ENCODE results near the gene VPS18. TPM values are rescaled to one million over a fixed set of nuclear protein-coding genes. Genes with fewer than 3 reads are reported as not detected.
A peak's percentile ranks its signal among the peaks of the same experiment; 100 is the strongest.

Gene VPS18
- total RNA-seq, 1 donor from 2014 or later = 28.9 TPM

DNA sequence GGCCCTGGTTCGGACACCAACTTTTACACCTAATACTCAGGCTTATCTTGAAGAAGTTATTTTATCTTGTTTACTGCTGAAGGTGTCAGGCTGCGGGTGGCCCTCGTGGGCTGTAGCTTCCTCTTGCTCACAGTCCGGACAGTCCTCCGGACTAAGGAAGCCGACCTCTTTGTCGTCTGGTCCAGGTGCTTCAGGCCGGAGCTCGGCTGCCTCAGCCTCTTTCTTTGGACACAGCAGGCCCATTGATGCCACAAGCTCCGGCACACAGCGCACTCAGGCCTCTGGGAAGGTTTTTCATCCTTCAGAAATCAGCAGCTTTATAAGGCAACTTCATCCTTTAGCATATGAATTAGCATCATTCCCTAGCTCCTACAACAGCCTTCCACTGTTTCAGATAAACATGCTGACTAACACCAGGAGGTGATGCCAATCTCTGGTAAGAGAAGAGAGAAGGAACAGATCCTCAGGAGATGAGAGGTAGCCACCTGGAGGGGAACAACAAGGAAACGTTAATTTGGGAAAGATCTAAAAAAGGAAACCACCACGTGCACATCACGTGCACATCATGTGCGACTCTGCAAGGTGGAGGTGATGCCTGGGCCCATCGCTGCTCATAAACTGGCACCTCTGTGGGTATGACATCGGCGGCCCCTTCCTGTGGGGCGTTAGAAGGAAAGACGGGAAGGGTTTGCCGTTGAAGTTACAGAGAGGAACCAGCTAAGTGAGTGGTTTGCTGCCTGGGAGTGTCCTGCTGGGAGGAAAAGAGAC, 54.6 kb downstream of the VPS18 start:
- Mint-ChIP-seq H3K9me3 (ENCODE audit: low read depth) (no peaks in the 10 kb centered on the region), H3K27me3 (peaks cover 71% of the 10 kb centered on the region), H3K36me3 (ENCODE audit: insufficient read depth) (no peaks in the 10 kb centered on the region), H3K4me1 (ENCODE audit: low read depth) (peaks cover 11% of the 10 kb centered on the region), H3K27ac (no peak overlapping the region), H3K4me3 (ENCODE audit: low read depth) (no peak overlapping the region)
- TF ChIP-seq, protein P1, sequence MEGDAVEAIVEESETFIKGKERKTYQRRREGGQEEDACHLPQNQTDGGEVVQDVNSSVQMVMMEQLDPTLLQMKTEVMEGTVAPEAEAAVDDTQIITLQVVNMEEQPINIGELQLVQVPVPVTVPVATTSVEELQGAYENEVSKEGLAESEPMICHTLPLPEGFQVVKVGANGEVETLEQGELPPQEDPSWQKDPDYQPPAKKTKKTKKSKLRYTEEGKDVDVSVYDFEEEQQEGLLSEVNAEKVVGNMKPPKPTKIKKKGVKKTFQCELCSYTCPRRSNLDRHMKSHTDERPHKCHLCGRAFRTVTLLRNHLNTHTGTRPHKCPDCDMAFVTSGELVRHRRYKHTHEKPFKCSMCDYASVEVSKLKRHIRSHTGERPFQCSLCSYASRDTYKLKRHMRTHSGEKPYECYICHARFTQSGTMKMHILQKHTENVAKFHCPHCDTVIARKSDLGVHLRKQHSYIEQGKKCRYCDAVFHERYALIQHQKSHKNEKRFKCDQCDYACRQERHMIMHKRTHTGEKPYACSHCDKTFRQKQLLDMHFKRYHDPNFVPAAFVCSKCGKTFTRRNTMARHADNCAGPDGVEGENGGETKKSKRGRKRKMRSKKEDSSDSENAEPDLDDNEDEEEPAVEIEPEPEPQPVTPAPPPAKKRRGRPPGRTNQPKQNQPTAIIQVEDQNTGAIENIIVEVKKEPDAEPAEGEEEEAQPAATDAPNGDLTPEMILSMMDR (IDR thresholded peaks at IDR 0.05; ENCODE audit: unreplicated experiment) = no peak
- no peak for DNase-seq (ENCODE audit: low spot score, unreplicated experiment)

DNA sequence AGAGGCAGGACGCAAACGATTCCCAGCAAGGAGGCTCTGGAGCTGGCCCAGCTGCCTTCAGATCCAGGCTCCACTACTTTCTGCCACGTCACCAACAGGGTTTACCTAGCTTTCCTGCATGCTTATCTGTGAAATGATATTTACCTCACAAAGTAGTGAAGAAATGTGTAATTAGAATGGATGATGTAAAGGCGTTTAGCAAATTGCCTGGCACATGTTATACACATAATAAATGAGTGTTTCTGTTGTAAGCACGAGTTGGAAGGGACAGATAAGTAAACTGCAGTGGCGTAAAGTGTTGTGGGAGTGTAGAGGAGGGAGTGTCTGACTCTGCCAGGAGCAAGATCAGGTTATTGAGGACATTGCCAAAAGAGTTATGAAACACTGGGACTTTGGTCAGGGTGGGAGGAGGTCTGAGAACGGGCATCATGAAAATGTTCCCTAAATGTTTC, 55.5 kb downstream of the VPS18 start:
- peaks cover 69% of the 10 kb centered on the region for H3K27me3 Mint-ChIP-seq
- H3K4me3 Mint-ChIP-seq (ENCODE audit: low read depth) = no peak overlapping the region
- no peaks in the 10 kb centered on the region for H3K9me3 Mint-ChIP-seq (ENCODE audit: low read depth)
- no peak overlapping the region for H3K27ac Mint-ChIP-seq
- H3K4me1 Mint-ChIP-seq (ENCODE audit: low read depth) = peaks cover 17% of the 10 kb centered on the region
- DNase-seq (ENCODE audit: low spot score, unreplicated experiment) = no peak
- H3K36me3 Mint-ChIP-seq (ENCODE audit: insufficient read depth) = no peaks in the 10 kb centered on the region
- TF ChIP-seq, protein P1 (IDR thresholded peaks at IDR 0.05; ENCODE audit: unreplicated experiment) = no peak

DNA sequence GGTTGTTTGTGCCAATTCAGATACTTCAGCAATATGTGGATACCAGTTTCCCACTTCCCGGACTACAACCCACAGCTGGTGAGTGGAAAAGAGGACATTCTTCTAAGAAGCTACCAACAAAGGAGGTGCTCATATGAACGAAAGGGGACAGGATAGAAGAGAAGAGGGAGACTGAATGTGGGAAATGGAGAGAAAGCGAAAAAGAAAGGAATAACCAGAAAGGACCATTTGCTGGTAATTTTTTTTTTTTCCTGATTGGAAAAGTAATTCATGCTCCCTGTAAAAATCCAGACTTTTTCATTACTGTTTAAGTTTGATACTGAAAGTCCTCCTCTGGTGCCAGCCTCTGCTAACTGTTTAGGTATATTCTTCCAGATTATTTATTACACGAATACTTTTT, 57.5 kb downstream of the VPS18 start:
- peaks cover 59% of the 10 kb centered on the region for H3K27me3 Mint-ChIP-seq
- DNase-seq (ENCODE audit: low spot score, unreplicated experiment) = no peak
- H3K36me3 Mint-ChIP-seq (ENCODE audit: insufficient read depth) = peaks cover 5% of the 10 kb centered on the region
- peak overlapping the region; percentile 76 for H3K4me3 Mint-ChIP-seq (ENCODE audit: low read depth)
- peaks cover 17% of the 10 kb centered on the region for H3K4me1 Mint-ChIP-seq (ENCODE audit: low read depth)
- no peak overlapping the region for H3K27ac Mint-ChIP-seq
- TF ChIP-seq, protein P1 (IDR thresholded peaks at IDR 0.05; ENCODE audit: unreplicated experiment) = no peak
- H3K9me3 Mint-ChIP-seq (ENCODE audit: low read depth) = no peaks in the 10 kb centered on the region

DNA sequence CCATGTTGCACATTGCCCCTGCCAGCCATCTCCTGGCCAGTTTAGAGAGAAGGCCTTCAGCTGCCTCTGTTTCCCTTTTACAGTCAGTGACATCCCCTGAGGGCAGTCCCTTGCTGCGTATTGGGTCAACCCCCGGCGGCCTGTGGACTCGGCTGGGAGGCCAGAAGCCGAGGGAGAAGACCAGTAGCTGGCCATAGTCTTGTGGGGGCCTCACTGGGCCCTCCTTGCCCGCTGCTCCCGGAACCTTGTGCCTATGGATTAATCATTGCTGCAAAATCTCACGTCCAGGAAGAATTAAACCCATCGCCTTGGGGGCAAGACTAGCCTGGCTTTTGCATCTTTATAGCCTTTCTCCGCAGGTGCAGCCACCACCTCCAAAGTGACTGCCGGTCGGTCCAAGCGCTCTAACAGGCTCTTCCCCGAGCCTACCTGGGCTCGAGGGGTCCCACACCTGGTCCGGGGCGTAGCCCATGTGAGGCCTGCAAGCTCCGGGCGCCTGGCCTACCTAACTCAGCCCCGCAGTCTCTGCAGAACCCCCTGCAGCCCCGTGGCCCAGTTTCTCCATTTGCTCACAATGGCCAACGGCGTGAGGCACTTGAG, 58.2 kb downstream of the VPS18 start:
- H3K27ac Mint-ChIP-seq = peak overlapping the region; percentile 95
- H3K36me3 Mint-ChIP-seq (ENCODE audit: insufficient read depth) = peaks cover 5% of the 10 kb centered on the region
- H3K4me3 Mint-ChIP-seq (ENCODE audit: low read depth) = peak overlapping the region; percentile 76
- H3K4me1 Mint-ChIP-seq (ENCODE audit: low read depth) = peaks cover 17% of the 10 kb centered on the region
- peaks cover 57% of the 10 kb centered on the region for H3K27me3 Mint-ChIP-seq
- H3K9me3 Mint-ChIP-seq (ENCODE audit: low read depth) = no peaks in the 10 kb centered on the region
- TF ChIP-seq, protein P1 (IDR thresholded peaks at IDR 0.05; ENCODE audit: unreplicated experiment) = no peak
- no peak for DNase-seq (ENCODE audit: low spot score, unreplicated experiment)

DNA sequence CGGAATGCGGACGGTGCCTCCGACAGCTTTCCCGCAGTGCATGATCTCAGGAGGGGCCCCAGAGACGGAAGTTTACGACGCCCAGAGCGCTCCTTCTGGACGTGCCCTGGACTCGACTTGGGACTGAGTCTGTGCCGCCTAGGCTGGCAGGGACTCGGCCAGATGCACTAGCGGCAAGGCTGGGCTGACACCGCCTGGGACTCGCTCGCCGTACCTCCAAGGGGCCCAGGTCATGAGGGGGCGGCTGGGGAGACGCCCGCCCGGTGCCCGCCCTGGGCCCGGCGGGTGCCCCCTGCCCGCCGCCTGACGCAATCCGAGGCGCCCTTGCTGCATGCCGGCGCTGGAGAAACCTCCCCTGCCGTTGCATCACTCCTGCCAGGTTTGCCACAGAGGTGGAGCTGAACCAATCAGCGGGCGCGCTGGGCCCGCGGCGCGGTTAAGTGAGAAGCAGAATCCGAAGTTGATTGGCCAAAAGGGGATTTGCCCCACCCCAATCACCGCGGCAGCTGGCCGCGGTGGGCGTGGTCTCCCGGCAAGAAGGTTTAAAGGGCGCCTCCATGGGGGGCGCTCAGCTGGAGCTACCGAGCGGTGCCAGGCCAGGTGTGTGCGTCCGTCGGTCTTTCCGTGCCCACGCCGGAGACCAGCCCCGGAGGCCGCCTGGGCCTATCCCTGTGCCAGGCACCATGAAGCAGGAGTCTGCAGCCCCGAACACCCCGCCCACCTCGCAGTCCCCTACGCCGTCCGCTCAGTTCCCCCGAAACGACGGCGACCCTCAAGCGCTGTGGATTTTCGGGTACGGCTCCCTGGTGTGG, 58.9 kb downstream of the VPS18 start, which contains the start of gene CHAC1:
TSS of gene CHAC1 (plus strand) at position 571 of the 812 bp plus-strand sequence. CDS start at position 684, 113 bp downstream.
- peak within 1 kb of the TSS; percentile 95 for H3K27ac Mint-ChIP-seq
- H3K4me3 Mint-ChIP-seq (ENCODE audit: low read depth) = peak within 1 kb of the TSS; percentile 88
- TF ChIP-seq, protein P1 (IDR thresholded peaks at IDR 0.05; ENCODE audit: unreplicated experiment) = peak; percentile 23
- H3K9me3 Mint-ChIP-seq (ENCODE audit: low read depth) = no peaks in the 10 kb centered on the region
- H3K27me3 Mint-ChIP-seq = peaks cover 52% of the 10 kb centered on the region
- H3K4me1 Mint-ChIP-seq (ENCODE audit: low read depth) = peaks cover 17% of the 10 kb centered on the region
- H3K36me3 Mint-ChIP-seq (ENCODE audit: insufficient read depth) = peaks cover 7% of the 10 kb centered on the region
- DNase-seq (ENCODE audit: low spot score, unreplicated experiment) = peak; percentile 88
